Osteoblast (primary cell): ENCODE results near the gene PLXNA4. TPM values are rescaled to one million over a fixed set of nuclear protein-coding genes. Genes with fewer than 3 reads are reported as not detected.
A peak's percentile ranks its signal among the peaks of the same experiment; 100 is the strongest.

Source experiments
- DNase-seq: peaks from one replicate; pipeline ENCODE4 v3.0.0; 2011; ENCODE audit warnings: low spot score, mixed read lengths; ENCODE audit not compliant: insufficient read length; ENCODE audit errors: missing footprints
- H2AFZ ChIP-seq: 2 replicates; pipeline ENCODE4 v1.6.0; 2011; ENCODE audit warnings: mild to moderate bottlenecking, low read length
- H3K27ac ChIP-seq: 2 replicates; pipeline ENCODE4 v1.5.1; 2011; ENCODE audit warnings: mild to moderate bottlenecking, low read depth, low read length, moderate library complexity
- H3K27me3 ChIP-seq: 2 replicates; pipeline ENCODE4 v1.6.0; 2012; ENCODE audit warnings: mild to moderate bottlenecking, control low read depth, inconsistent platforms, low read length, moderate library complexity; ENCODE audit not compliant: insufficient read depth
- H3K36me3 ChIP-seq: 2 replicates; pipeline ENCODE4 v1.5.1; 2011; ENCODE audit warnings: mild to moderate bottlenecking, low read length, control low read depth, moderate library complexity; ENCODE audit not compliant: insufficient read depth
- H3K4me1 ChIP-seq: 2 replicates; pipeline ENCODE4 v1.5.1; 2011; ENCODE audit warnings: mild to moderate bottlenecking, low read length, control low read depth, moderate library complexity; ENCODE audit not compliant: insufficient read depth
- H3K4me2 ChIP-seq: 2 replicates; pipeline ENCODE4 v1.6.0; 2011; ENCODE audit warnings: mild to moderate bottlenecking, low read length; ENCODE audit not compliant: insufficient read depth
- H3K4me3 ChIP-seq: fragments of 200-600 bp; sonication (generic); 3 replicates; pipeline ENCODE4 v1.5.1; 2012; ENCODE audit warnings: mild to moderate bottlenecking, low read length, inconsistent platforms; ENCODE audit not compliant: insufficient read depth
- H3K79me2 ChIP-seq: 2 replicates; pipeline ENCODE4 v1.6.0; 2012; ENCODE audit warnings: mild to moderate bottlenecking, low read length, control low read depth, inconsistent platforms; ENCODE audit not compliant: insufficient read depth
- H3K9me3 ChIP-seq: 2 replicates; pipeline ENCODE4 v1.5.1; 2011; ENCODE audit warnings: low read depth, low read length, control low read depth
- H4K20me1 ChIP-seq: 2 replicates; pipeline ENCODE4 v1.6.0; 2012; ENCODE audit warnings: mild to moderate bottlenecking, low read length, control low read depth; ENCODE audit not compliant: insufficient read depth
- CTCF ChIP-seq: IDR thresholded peaks from 2 replicates; pipeline ENCODE4 v1.5.1; 2011; ENCODE audit warnings: mild to moderate bottlenecking, low read depth, low read length, moderate library complexity; ENCODE audit errors: extremely low read depth
- total RNA-seq: library from RNA; depleted of rRNA; stranded (reverse); fragments of >200 nt; gene quantifications from 2 replicates; pipeline ENCODE4 v1.2.3, GENCODE V29; 2012

Gene PLXNA4
- total RNA-seq, 1 donor = 4.3 TPM

- peak; percentile 71 for DNase-seq
- Histone ChIP-seq H3K27ac (no peak overlapping the region), H4K20me1 (peaks cover 2% of the 10 kb centered on the region), H2AFZ (no peak overlapping the region), H3K9me3 (no peaks in the 10 kb centered on the region), H3K36me3 (no peaks in the 10 kb centered on the region), H3K4me2 (no peak overlapping the region), H3K4me1 (peaks cover 7% of the 10 kb centered on the region), H3K27me3 (no peaks in the 10 kb centered on the region), H3K4me3 (no peak overlapping the region), H3K79me2 (no peaks in the 10 kb centered on the region)
- no peak for TF ChIP-seq CTCF
Observed at GRCh38 chr7:132489776-132490237, 86.5 kb downstream of the PLXNA4 start.

GRCh38 chr7:132488634-132489302 lies 87.5 kb downstream of the PLXNA4 start:
- no peak for TF ChIP-seq CTCF
- Histone ChIP-seq H3K4me3 (no peak overlapping the region), H4K20me1 (peaks cover 2% of the 10 kb centered on the region), H3K79me2 (no peaks in the 10 kb centered on the region), H3K4me1 (peaks cover 7% of the 10 kb centered on the region), H2AFZ (no peak overlapping the region), H3K27me3 (no peaks in the 10 kb centered on the region), H3K36me3 (no peaks in the 10 kb centered on the region), H3K27ac (no peak overlapping the region), H3K9me3 (no peaks in the 10 kb centered on the region), H3K4me2 (no peak overlapping the region)
- DNase-seq = peak; percentile 78

GRCh38 chr7:132486274-132486610 lies 90.0 kb downstream of the PLXNA4 start:
- Histone ChIP-seq H2AFZ (no peak overlapping the region), H3K4me1 (peaks cover 7% of the 10 kb centered on the region), H3K79me2 (no peaks in the 10 kb centered on the region), H3K9me3 (no peaks in the 10 kb centered on the region), H3K4me2 (peak overlapping the region; percentile 11), H4K20me1 (peaks cover 2% of the 10 kb centered on the region), H3K27me3 (no peaks in the 10 kb centered on the region), H3K27ac (no peak overlapping the region), H3K36me3 (no peaks in the 10 kb centered on the region), H3K4me3 (no peak overlapping the region)
- DNase-seq = no peak
- no peak for TF ChIP-seq CTCF

GRCh38 chr7:132485600-132486273 lies 90.5 kb downstream of the PLXNA4 start:
- H3K79me2 ChIP-seq = no peaks in the 10 kb centered on the region
- no peak overlapping the region for H3K27ac ChIP-seq
- no peak for TF ChIP-seq CTCF

More at GRCh38 chr7:132485600-132486273, 90.5 kb downstream of the PLXNA4 start:
- H2AFZ ChIP-seq = no peak overlapping the region
- DNase-seq = no peak
- H3K4me3 ChIP-seq = no peak overlapping the region
- peaks cover 7% of the 10 kb centered on the region for H3K4me1 ChIP-seq
- peak overlapping the region; percentile 11 for H3K4me2 ChIP-seq
- H3K9me3 ChIP-seq = no peaks in the 10 kb centered on the region
- no peaks in the 10 kb centered on the region for H3K27me3 ChIP-seq
- H3K36me3 ChIP-seq = no peaks in the 10 kb centered on the region
- peaks cover 2% of the 10 kb centered on the region for H4K20me1 ChIP-seq
